Muscle of leg (tissue), 11 donors: Measurements from ENCODE around the gene ZNF423. TPM values are rescaled to one million over a fixed set of nuclear protein-coding genes. Genes with fewer than 3 reads are reported as not detected.
A peak's percentile ranks its signal among the peaks of the same experiment; 100 is the strongest.

Source experiments
- DNase-seq: peaks from one replicate; pipeline ENCODE4 v3.0.0; 2013
- H3K27ac ChIP-seq: one replicate; pipeline ENCODE4 v1.5.1; 2013; ENCODE audit warnings: mild to moderate bottlenecking, low read length, control low read depth
- H3K27me3 ChIP-seq: one replicate; pipeline ENCODE4 v1.6.1; 2013; ENCODE audit warnings: low read length; ENCODE audit not compliant: control insufficient read depth, insufficient read depth
- H3K36me3 ChIP-seq: one replicate; pipeline ENCODE4 v1.6.1; 2013; ENCODE audit warnings: low read length; ENCODE audit not compliant: control insufficient read depth, insufficient read depth
- H3K4me1 ChIP-seq: one replicate; pipeline ENCODE4 v1.6.1; 2013; ENCODE audit warnings: low read length; ENCODE audit not compliant: control insufficient read depth, insufficient read depth
- H3K4me3 ChIP-seq: one replicate; pipeline ENCODE4 v1.5.1; 2013; ENCODE audit warnings: low read length, control low read depth
- H3K9me3 ChIP-seq: replicated peaks from 2 replicates; pipeline ENCODE4 v1.6.1; 2013; ENCODE audit warnings: low read depth, low read length; ENCODE audit not compliant: control insufficient read depth
- WGBS: methylation state at CpG from one replicate; pipeline ENCODE4 v1.1.5; 2013; ENCODE audit warnings: missing lambda C conversion rate; ENCODE audit not compliant: insufficient coverage; 5-methylcytosine and 5-hydroxymethylcytosine counted together
- polyA plus RNA-seq, 8 donors: library from polyadenylated mRNA; unstranded; fragments of 120-200 nt; gene quantifications; one replicate each; pipeline versions ENCODE4 v1.2.1 to v1.2.3, GENCODE V29; 2013; ENCODE audit warnings: inconsistent platforms in 1 of 8, low replicate concordance in 1 of 8; ENCODE audit not compliant: insufficient read length in 8 of 8, insufficient read depth in 1 of 8
- total RNA-seq: library from RNA; stranded (reverse); fragments of 120-200 nt; gene quantifications from one replicate; pipeline ENCODE4 v1.2.4, GENCODE V29; 2013

ZNF423 gene
- total and polyA plus RNA-seq, 9 donors: 15.8 to 30.0 (median 25.5) TPM

DNA sequence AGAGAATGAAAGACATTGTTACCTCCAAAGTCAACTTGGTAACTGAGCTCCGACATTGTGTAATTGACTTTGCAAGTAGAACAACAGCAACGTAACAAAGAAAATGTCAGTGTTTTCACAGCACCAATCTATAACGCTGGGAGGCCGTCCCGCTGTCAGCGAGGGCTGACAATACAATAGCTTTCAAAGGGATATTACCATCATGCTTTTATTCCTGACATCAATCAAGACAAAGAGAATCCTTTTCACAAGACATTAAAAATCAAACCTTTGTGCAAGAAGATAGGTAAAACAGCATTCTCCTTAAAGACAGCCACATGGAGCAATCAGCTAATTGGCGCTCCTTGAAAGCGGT lies 6.2 kb downstream of the ZNF423 start:
- H3K27ac ChIP-seq: no peak overlapping the region
- no peaks in the 10 kb centered on the region for H3K9me3 ChIP-seq
- H3K27me3 ChIP-seq: no peaks in the 10 kb centered on the region
- no peak for DNase-seq
- H3K4me3 ChIP-seq: no peak overlapping the region
- WGBS: 70% methylated on average over 3 of the region's 8 CpGs
- H3K36me3 ChIP-seq: peaks cover 6% of the 10 kb centered on the region
- peaks cover 32% of the 10 kb centered on the region for H3K4me1 ChIP-seq

DNA sequence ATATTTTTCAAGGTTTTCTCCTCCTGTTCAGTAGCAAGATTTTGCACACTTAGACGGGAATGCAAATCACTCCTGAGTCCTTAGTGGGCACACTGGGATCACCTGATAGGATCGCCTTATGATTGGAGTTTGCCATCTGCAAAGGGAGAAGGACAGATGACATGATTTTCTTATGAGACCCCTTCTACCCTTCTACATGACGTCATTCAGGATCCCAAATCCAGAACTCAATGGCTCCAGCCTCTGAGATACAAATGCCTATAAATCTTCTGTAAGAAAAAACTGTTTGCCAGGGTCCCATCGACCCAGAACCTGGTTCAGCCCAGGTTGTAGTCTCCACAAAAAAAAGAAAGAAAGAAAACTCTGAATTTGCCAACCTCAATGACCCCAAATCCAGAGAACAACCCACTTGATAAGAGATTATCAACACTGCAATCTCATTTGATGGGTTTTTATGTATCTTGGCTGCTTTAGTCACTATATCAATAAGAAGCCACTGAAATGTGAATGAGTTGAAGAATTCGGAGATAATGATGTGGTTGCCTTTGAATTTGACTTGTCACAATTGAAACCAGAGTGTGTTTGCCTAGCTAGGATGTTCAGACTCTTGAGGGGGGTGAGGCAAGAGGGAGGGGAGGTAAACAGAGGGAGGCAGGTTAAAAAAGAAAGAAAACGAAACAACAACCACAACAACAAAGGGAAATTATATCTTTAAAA lies 6.7 kb downstream of the ZNF423 start:
- H3K27ac ChIP-seq: no peak overlapping the region
- no peak overlapping the region for H3K4me3 ChIP-seq
- H3K27me3 ChIP-seq: no peaks in the 10 kb centered on the region
- peaks cover 28% of the 10 kb centered on the region for H3K4me1 ChIP-seq
- DNase-seq: no peak
- no peaks in the 10 kb centered on the region for H3K9me3 ChIP-seq
- H3K36me3 ChIP-seq: peaks cover 6% of the 10 kb centered on the region
- 80% methylated on average over 2 of the region's 6 CpGs for WGBS

GRCh38 chr16:49848530-49848929 lies 7.4 kb downstream of the ZNF423 start:
- no peak for DNase-seq
- Histone ChIP-seq H3K27ac (no peak overlapping the region), H3K36me3 (peaks cover 6% of the 10 kb centered on the region), H3K9me3 (no peaks in the 10 kb centered on the region), H3K4me3 (no peak overlapping the region), H3K4me1 (peaks cover 21% of the 10 kb centered on the region), H3K27me3 (no peaks in the 10 kb centered on the region)
- 75% methylated on average over 6 of the region's 8 CpGs for WGBS

DNA sequence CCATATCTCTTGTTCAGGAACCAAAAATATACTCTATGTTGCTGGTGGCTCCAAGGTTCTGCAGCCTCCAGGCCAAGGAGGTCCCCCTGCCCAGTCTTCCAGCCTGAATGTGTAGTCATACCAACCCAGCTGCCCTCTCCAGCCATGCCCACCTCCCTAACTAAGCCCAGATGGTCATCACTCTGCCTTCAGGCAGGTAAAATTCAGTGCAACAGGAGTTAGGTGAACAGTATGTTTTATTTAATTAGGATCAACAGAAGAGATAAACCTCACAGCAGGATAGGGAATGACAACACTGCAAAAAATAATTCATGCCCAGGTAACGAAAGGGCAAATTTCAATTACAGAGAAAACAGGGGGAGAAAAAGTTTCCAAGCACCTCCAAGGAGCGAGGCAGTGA lies 9.1 kb downstream of the ZNF423 start:
- no CpG with 5 or more reads among the region's 2 CpGs for WGBS
- DNase-seq: no peak
- H3K4me3 ChIP-seq: no peak overlapping the region
- H3K27me3 ChIP-seq: no peaks in the 10 kb centered on the region
- no peak overlapping the region for H3K27ac ChIP-seq
- H3K9me3 ChIP-seq: no peaks in the 10 kb centered on the region
- H3K36me3 ChIP-seq: peaks cover 6% of the 10 kb centered on the region
- H3K4me1 ChIP-seq: peaks cover 13% of the 10 kb centered on the region

- DNase-seq: no peak
- no peaks in the 10 kb centered on the region for H3K9me3 ChIP-seq
- no peak overlapping the region for H3K27ac ChIP-seq
- no peaks in the 10 kb centered on the region for H3K27me3 ChIP-seq
- peaks cover 9% of the 10 kb centered on the region for H3K4me1 ChIP-seq
- 53% methylated on average over 6 of the region's 6 CpGs for WGBS
- peaks cover 6% of the 10 kb centered on the region for H3K36me3 ChIP-seq
- H3K4me3 ChIP-seq: no peak overlapping the region
These were observed 11.6 kb downstream of the ZNF423 start for GRCh38 chr16:49844359-49844758.

GRCh38 chr16:49843758-49844157 lies 12.2 kb downstream of the ZNF423 start:
- WGBS: 42% methylated on average over 2 of the region's 8 CpGs
- Histone ChIP-seq H3K27ac (no peak overlapping the region), H3K4me1 (peaks cover 14% of the 10 kb centered on the region), H3K36me3 (peaks cover 6% of the 10 kb centered on the region), H3K27me3 (no peaks in the 10 kb centered on the region), H3K9me3 (no peaks in the 10 kb centered on the region), H3K4me3 (no peak overlapping the region)
- DNase-seq: no peak

- WGBS: no CpG with 5 or more reads among the region's 4 CpGs
- Histone ChIP-seq H3K4me1 (peaks cover 19% of the 10 kb centered on the region), H3K9me3 (no peaks in the 10 kb centered on the region), H3K4me3 (no peak overlapping the region), H3K36me3 (peaks cover 4% of the 10 kb centered on the region), H3K27me3 (no peaks in the 10 kb centered on the region), H3K27ac (no peak overlapping the region)
- DNase-seq: no peak
These were observed 12.9 kb downstream of the ZNF423 start for GRCh38 chr16:49842972-49843371.

DNA sequence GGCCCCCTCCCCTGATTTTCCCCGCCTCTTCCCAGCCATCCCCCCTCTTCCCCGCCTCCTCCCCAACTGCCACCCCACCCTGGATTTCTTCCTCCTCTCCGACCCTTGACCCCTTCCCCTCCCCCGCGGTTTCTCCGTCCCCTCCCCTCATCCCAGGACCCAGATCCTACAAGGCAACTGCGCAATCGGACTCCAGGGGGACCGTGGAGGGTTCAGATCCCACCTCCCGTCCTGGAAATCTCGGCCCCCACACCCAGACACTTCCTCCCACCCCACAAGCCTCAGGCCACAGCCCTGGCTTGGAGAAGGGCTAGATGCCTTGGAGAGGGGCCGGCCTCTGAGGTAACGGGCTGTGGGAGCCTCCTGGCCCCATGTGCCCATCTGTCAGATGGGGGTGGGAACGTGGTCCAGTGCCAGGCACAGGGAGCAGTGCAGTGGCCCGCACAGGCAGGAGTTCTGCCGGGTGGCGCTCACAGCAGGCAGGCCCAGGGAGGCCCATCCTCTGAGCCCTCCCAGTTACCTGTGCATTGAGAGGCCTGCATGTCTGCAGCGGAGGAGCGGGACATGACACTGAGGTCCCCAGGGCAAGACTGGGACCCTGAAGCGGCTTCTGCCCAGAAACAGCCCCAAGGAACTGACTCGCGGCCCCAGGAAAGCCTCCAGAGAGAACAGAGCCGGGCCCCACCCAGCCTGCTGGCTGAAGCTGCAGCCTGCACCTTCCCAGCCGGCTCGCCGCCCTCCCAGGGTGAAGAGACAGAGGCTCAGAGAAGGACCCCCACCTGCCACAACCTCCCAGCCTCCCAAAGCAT lies 16.7 kb downstream of the ZNF423 start:
- Histone ChIP-seq H3K9me3 (no peaks in the 10 kb centered on the region), H3K27me3 (no peaks in the 10 kb centered on the region), H3K4me3 (no peak overlapping the region), H3K27ac (peak overlapping the region; percentile 29), H3K36me3 (no peaks in the 10 kb centered on the region), H3K4me1 (peaks cover 56% of the 10 kb centered on the region)
- DNase-seq: peak; percentile 36
- 31% methylated on average over 23 of the region's 26 CpGs for WGBS

DNA sequence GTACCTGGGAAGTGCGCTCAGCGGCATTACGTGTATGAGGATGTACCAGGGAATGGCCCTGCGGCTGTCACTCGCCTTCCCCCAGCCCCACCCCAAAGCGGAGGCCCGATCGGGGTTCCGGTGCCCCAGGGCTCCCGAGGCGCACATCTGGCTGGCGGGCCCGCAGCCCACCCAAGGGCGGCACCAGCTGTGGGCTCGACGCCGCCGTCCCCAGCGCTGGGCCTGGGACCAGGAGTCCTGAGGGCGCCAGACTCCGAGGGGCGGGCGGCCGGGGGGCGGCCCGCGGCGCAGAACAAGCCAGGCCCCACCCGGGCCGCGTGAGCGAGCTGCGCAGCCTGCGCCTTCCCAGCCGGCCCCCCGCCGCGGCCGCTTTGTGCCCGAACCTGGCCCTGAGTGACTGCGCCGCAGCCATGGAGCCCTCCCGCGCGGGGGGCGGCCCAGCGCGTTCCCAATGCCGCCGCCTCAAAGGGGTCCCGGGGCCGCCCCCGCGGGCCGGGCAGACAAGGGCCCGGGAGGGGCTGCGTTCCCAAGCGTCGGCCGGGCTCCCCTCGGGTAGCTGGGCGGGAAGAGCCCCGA lies 17.4 kb downstream of the ZNF423 start:
- Histone ChIP-seq H3K36me3 (no peaks in the 10 kb centered on the region), H3K4me3 (peak overlapping the region; percentile 19), H3K9me3 (no peaks in the 10 kb centered on the region), H3K27ac (peak overlapping the region; percentile 38), H3K4me1 (peaks cover 63% of the 10 kb centered on the region), H3K27me3 (no peaks in the 10 kb centered on the region)
- DNase-seq: peak; percentile 52
- WGBS: 6% methylated on average over 62 of the region's 63 CpGs

- no peaks in the 10 kb centered on the region for H3K36me3 ChIP-seq
- peaks cover 70% of the 10 kb centered on the region for H3K4me1 ChIP-seq
- H3K27ac ChIP-seq: peak overlapping the region; percentile 38
- H3K9me3 ChIP-seq: no peaks in the 10 kb centered on the region
- H3K27me3 ChIP-seq: no peaks in the 10 kb centered on the region
- H3K4me3 ChIP-seq: no peak overlapping the region
- DNase-seq: peak; percentile 45
- 64% methylated on average over 15 of the region's 17 CpGs for WGBS
These were observed 18.1 kb downstream of the ZNF423 start for GRCh38 chr16:49837688-49838410.
